Measurements from ENCODE around the gene TRAPPC3L.

The TRAPPC3L gene

GRCh38 chr6:116522896-116523295 is 22.6 kb downstream of the TRAPPC3L start:
- no peak for TF ChIP-seq CTCF (IDR thresholded peaks at IDR 0.05; ENCODE audit: borderline replicate concordance, insufficient read depth, low read depth, low read length)
- H3K4me3 ChIP-seq (ENCODE audit: low read depth, low read length) = no peak overlapping the region

- no peak overlapping the region for H3K4me3 ChIP-seq (ENCODE audit: low read depth, low read length)
- no peak for TF ChIP-seq CTCF (IDR thresholded peaks at IDR 0.05; ENCODE audit: borderline replicate concordance, insufficient read depth, low read depth, low read length)
Measured at GRCh38 chr6:116518621-116519368, 26.7 kb downstream of the TRAPPC3L start.

- no peak for TF ChIP-seq CTCF (IDR thresholded peaks at IDR 0.05; ENCODE audit: borderline replicate concordance, insufficient read depth, low read depth, low read length)
Measured at GRCh38 chr6:116515141-116515540, 30.3 kb downstream of the TRAPPC3L start.

GRCh38 chr6:116514111-116514510 is 31.4 kb downstream of the TRAPPC3L start:
- no peak overlapping the region for H3K4me3 ChIP-seq (ENCODE audit: low read depth, low read length)
- TF ChIP-seq CTCF (IDR thresholded peaks at IDR 0.05; ENCODE audit: borderline replicate concordance, insufficient read depth, low read depth, low read length) = no peak

More at GRCh38 chr6:116515141-116515540, 30.3 kb downstream of the TRAPPC3L start:
- no peak overlapping the region for H3K4me3 ChIP-seq (ENCODE audit: low read depth, low read length)

- H3K4me3 ChIP-seq (ENCODE audit: low read depth, low read length) = no peak overlapping the region
- TF ChIP-seq CTCF (IDR thresholded peaks at IDR 0.05; ENCODE audit: borderline replicate concordance, insufficient read depth, low read depth, low read length) = no peak
Measured at GRCh38 chr6:116513224-116513875, 32.1 kb downstream of the TRAPPC3L start.

- TF ChIP-seq CTCF (IDR thresholded peaks at IDR 0.05; ENCODE audit: borderline replicate concordance, insufficient read depth, low read depth, low read length) = no peak
- no peak overlapping the region for H3K4me3 ChIP-seq (ENCODE audit: low read depth, low read length)
Measured at GRCh38 chr6:116512734-116513133, 32.8 kb downstream of the TRAPPC3L start.

- no peak for TF ChIP-seq CTCF (IDR thresholded peaks at IDR 0.05; ENCODE audit: borderline replicate concordance, insufficient read depth, low read depth, low read length)
Measured at GRCh38 chr6:116512111-116512559, 33.3 kb downstream of the TRAPPC3L start.

More at GRCh38 chr6:116512111-116512559, 33.3 kb downstream of the TRAPPC3L start:
- H3K4me3 ChIP-seq (ENCODE audit: low read depth, low read length) = no peak overlapping the region

Data from GM12875 (cell line).